ENCODE data around the gene TOMM70.
"Not testable (repeated sequence)": the region's sequence is repeated elsewhere in the genome, so short reads cannot be mapped to it uniquely, and the experiment has no call there.

Gene TOMM70

GRCh38 chr3:100400780-100401673 lies at the start of gene TOMM70, which contains the start of gene LNP1:
Gene TOMM70 (minus strand): TSS chr3:100401089. CDS start chr3:100400949, 140 bp downstream.
Gene LNP1 (plus strand): TSS chr3:100401539. CDS start chr3:100429730, 28,191 bp downstream.
- peak; percentile 93 for DNase-seq

- DNase-seq, result no peak
Measured at GRCh38 chr3:100449214-100449613, 48.3 kb upstream of the TOMM70 start.

- DNase-seq, result no peak
Measured at GRCh38 chr3:100448079-100448478, 47.2 kb upstream of the TOMM70 start.

GRCh38 chr3:100447067-100447466 lies 46.2 kb upstream of the TOMM70 start:
- DNase-seq, result not testable (repeated sequence)

GRCh38 chr3:100443690-100444089 lies 42.8 kb upstream of the TOMM70 start:
- no peak for DNase-seq

- DNase-seq, result peak; percentile 3
Measured at GRCh38 chr3:100440895-100441294, 40.0 kb upstream of the TOMM70 start.

GRCh38 chr3:100438623-100438974 lies 37.7 kb upstream of the TOMM70 start:
- DNase-seq, result no peak

- no peak for DNase-seq
Measured at GRCh38 chr3:100437721-100438622, 37.1 kb upstream of the TOMM70 start.

- DNase-seq, result no peak
Measured at GRCh38 chr3:100436951-100437350, 36.1 kb upstream of the TOMM70 start.

- DNase-seq, result no peak
Measured at GRCh38 chr3:100429187-100429716, 28.4 kb upstream of the TOMM70 start.

GRCh38 chr3:100427699-100428098 lies 26.8 kb upstream of the TOMM70 start:
- DNase-seq, result no peak

GRCh38 chr3:100426067-100426682 lies 25.3 kb upstream of the TOMM70 start:
- no peak for DNase-seq

- DNase-seq, result no peak
Measured at GRCh38 chr3:100425316-100425715, 24.4 kb upstream of the TOMM70 start.

GRCh38 chr3:100424261-100424660 lies 23.4 kb upstream of the TOMM70 start:
- no peak for DNase-seq

- DNase-seq, result no peak
Measured at GRCh38 chr3:100423611-100424010, 22.7 kb upstream of the TOMM70 start.

- no peak for DNase-seq
Measured at GRCh38 chr3:100420885-100421284, 20.0 kb upstream of the TOMM70 start.

- DNase-seq, result no peak
Measured at GRCh38 chr3:100419406-100419805, 18.5 kb upstream of the TOMM70 start.

GRCh38 chr3:100416863-100417262 lies 16.0 kb upstream of the TOMM70 start:
- DNase-seq, result no peak

- no peak for DNase-seq
Measured at GRCh38 chr3:100416176-100416575, 15.3 kb upstream of the TOMM70 start.

GRCh38 chr3:100413613-100414012 lies 12.7 kb upstream of the TOMM70 start:
- DNase-seq, result no peak

- no peak for DNase-seq
Measured at GRCh38 chr3:100412912-100413590, 12.2 kb upstream of the TOMM70 start.

All from CD4-positive, alpha-beta T cell treated with Interleukin-10 for 1 hour (primary cell).